ENCODE measurements around the gene CARD11.
A peak's percentile ranks its signal among the peaks of the same experiment; 100 is the strongest.

Gene CARD11

DNA sequence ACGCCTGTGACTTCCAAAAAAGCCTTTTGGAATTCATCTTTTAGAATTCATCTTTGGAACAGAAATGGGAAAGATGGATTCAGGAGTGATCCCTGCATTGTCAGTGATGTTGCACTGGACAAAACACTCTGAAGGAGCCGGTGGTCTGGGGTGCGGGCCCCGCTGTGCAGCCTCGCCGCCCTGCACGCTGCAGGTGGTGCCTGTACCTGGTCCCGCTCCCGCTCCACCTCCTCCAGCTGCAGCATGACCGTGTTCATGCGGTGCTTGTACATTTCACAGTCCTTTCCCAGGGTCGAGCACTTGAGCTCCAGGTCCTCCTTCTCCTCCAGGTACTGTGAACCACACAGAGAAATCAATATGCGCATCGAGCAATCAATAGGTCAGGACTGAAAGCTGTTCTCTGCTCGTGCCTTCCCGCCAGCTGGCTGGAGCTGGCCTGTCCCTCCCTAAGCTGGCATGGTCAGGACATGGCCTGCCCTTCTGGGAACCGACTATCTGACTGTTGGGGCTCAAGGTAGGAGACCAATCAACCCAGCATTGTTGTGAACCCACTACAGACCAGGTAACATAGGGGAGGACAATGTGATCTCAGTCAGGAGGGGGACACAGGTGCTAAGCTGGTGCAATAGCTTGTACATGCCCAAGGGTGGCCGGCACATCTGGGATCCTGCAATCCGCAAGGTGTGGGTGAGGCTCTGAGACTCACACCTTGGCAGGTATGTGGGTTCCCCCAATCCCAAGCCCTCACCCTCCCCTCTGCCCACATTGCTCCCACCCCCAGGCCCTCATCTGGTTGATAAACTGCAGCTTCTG lies 105.8 kb downstream of the CARD11 start:
- DNase-seq: no peak

DNA sequence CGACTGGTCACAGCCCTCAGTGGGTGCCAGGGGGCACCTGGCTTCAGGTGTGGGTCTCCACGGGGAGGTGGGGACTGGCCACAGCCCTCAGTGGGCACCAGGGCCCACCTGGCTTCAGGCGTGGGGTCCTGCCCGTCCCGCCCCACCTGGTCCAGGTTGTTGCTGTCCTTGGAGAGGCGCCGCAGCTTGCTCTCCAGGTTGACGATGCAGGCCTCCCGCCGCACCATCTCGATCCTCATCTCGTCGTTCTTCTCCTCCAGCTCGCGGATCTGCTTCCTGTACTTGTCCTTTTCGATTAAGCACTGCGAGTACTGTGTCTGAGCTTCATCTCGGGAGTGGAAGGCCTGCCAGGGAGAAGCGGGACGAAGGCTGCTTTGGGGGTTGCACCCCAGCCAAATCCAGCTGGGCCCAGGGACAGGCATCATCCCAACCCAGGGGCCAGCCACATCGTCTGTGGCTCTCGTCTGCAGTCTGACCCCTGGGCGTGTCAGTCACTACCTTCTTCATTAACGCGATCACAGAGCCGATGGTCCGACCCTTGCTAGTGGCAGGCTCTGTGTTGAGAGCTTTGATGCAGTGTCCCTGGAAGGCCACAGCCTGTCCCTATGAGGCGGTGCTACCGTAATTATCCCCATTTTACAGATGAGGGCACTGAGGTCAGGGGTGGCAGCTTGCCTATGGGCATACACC lies 106.6 kb downstream of the CARD11 start:
- no peak for DNase-seq

DNA sequence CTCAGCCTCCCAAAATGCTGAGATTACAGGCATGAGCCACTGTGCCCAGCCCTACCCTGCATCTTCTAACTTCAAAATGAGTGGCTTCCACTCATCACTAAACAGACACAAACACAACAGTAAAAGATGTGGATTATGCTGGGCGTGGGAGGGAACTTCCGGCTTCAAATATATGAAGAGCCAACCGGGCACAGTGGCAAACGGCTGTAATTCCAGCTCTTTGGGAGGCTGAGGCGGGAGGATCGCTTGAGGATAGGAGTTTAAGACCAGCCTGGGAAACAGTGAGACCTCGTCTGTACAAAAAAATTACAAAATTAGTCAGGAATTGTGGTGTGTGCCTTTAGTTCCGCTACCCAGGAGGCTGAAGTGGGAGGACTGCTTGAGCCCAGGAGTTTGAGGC lies 107.4 kb downstream of the CARD11 start:
- DNase-seq: no peak

DNA sequence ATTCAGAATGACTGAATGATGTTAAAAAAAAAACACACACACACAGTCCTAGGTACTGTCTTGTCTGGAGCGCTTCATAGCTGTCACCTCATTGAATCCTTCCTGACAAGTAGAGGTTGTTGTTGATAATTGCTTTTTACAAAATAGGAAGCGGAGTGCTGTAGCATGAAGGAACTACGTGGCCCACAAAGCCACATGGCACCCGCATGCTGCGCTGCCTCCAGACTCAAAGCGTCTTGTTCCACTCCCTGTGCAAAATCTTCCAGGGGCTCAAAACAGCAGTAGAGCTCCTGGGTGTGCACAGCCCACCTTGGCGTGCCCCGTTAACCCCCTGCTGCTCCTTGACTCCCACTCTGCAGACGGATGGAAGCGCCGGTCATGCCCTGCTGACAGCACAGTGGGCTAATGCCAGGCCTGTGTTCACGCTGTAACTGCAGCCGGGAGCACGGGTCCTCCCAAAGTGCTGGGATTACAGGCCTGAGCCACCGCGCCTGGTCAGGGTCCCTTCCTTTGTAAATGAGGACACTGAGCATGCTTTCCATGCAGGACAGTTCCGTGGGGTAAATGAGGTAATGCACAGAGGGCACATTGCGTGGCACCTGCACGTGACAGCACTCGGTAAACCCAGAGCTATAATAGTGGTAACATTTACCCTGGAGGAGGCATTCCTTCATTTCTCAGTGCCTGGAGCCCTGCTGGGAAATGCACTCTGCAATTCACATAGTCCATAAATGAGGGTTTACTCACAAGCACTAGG lies 108.5 kb downstream of the CARD11 start:
- DNase-seq: no peak

DNA sequence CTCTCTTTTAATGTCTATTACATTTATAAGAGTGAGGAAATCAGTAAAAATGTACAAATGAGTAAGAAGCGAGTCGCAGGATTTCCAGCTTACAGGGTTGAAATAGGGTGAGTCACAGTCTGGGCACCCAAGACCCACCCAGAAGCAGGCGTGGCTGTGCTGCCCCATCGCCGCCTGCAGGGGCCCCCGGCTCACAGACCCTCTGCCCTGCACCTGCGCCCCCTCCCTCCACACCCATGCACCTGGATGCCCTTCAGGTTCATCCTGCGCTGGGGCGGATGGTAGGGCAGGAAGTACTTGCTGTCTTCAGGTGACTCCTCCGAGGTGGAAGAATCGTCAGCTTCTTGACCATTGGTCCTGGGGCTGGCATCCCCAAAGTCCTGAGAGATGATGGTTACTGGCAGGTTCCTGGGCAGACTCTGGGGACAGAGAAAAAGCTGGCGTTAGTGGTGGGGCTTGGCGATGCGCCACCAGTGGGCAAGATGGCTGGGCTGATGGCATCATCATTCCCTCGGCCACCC lies 109.4 kb downstream of the CARD11 start:
- peak; percentile 56 for DNase-seq

DNA sequence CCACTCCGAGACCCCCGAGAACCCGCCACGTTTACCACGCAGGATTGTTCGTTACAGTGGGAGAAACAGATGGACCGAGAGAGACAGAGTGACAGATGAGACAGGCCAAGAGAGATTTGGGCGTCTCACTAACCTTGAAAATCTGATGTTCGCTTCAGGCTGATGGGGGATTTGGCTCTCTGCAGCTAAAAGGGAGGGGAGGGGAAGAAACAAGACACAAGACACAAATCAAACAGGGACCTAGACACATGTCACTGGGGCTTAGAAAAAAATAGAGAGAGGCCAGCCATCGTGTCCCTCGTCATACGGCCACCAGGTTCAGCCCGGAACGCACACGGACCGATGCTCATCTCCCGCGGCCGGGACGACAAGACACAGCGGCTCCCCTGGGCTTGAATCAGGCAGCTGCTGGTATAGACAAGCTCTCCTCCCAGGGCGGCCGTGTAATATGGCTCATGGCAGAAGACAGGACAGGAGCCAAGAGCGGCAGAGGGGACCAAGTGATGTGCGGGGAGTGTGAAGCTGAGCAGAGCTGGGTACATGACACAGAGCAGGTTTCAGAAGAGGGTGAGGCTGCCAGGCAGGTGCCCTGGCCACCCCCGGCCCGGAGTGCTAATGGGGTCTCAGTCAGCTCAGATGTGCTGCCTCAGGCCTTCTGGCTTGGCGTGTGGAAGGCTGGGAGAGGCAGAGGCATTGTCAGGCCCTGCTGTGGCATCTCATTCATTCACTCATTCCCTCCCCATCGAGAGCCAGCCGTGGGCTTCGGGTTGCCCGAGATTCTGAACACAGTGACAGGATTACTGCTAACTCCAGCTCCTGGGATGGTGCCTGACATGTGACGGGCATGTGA lies 111.0 kb downstream of the CARD11 start:
- no peak for DNase-seq

DNA sequence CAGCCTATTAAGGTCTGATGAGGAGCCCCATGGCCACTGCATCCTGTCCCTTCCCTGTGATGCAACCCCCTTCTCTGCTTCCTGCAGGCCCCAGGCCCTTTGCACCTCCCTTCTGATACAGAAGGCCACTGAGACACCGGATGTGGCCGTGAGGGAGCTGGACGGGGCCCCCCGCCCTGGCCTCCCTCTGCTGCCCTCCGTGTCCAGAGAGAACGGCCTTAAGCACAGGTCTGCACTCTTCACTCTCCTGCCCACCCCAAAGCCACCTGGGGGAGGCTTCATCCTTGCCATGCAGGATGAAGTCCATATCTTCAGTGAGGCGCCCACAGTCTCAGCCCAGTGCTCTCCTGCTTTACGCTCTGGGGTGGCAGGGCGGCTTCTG lies 112.6 kb downstream of the CARD11 start:
- DNase-seq: no peak

DNA sequence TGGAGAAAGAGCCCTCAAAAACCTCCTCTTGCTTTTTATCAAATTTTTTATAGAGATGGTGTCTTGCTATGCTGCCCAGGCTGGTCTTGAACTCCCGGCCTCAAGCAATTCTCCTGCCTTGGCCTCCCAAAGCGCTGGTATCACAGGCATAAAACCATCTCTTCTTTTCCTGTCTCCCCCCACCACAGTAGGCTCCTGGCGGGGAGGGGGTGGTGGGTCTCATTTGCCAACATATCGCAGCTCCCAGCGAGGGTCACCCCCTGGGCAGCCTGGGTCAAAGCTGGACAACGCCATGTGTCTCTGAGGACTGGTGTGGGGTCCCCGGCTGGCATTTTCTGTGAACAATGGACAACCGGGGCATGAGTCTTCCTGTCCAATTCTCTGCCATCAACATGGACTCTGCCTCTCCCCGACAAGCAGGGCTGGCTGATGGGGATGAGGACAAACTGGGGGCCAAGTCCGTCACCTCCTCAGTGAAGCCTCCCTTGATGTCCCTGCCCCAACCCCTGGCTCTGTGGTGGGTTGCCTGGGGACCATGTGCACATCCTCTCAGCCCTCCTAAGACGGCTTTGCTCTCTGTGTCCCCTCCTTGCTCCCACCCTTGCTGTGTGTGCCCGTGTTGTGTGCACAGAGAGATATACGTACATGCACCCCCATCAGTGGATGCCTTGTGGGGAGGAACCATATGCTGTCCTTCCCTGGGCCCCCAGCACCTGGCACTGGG lies 113.2 kb downstream of the CARD11 start:
- DNase-seq: no peak

DNA sequence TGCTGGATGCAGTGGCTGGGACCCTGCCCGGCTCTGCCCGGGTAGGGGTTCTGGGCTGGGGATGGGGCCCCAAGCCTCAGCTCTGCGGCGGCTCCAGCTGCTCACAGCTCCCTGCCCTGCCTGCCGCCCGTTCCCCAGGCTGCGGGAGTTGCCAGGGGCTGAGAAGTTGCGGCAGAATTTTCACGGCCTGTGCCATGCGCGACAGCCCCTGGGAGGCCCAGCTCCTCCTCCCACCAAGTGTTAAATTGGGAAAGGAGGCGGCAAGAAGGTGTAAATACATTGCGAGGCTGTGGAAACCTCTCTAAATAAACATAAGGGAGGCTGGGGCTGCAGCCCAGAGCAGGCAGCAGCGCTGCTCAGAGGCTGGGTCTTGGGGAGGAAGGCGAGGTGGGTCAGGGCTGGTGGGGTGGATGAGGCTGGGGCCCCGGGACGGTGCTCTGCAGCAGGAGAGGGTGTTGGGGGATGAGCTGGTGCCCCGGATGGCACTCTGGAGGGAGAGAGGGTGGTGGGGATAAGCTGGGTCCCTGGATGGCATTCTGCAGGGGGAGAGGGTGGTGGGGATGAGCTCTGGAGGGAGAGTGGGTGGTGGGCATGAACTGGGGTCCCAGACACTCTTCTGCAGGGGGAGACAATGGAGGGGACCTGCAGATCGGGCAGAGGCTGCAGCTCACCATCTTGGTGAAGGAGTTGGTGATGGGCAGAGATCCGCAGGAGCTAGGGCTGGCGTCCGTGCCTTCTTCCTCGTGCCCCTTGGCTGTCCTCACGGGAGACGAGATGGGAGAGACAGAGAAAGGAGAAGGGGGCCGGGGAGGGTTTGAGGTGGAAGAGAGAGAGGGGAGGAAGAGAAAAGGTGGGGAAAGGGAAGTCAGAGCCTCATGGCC lies 114.1 kb downstream of the CARD11 start:
- no peak for DNase-seq

DNA sequence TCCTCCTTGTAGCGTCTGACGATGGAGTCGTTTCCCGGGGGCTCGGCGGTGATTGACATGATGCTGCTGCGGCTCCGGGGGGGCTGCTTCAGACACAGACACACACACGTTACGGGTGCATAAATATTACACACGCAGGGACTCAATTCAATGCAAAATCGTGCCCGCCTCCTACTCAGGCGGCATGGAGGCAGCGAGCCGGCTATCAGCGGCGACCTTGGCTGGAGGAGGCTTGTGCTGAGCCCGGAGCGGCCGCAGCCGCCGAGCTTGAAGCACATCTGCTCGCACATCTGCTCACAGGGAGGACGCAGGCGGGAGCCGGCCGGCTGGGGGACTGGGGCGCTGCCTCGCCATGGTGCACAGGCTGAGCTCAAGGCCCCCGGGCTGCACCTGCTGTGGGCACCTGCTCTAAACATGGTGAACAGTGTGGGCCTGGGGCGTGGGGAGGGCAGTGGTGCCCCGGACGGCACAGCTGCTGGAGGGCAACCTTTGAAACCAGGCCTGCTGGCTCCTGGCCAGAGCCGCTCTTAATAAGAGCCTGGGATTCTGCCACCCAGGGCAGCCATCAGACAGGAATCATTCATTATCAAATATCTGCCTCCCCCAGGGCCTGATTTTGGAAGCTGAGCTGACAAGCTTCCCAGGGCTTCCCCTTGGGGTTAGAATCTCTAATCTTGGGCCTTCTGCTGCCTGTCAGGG lies 114.9 kb downstream of the CARD11 start:
- DNase-seq: no peak

DNA sequence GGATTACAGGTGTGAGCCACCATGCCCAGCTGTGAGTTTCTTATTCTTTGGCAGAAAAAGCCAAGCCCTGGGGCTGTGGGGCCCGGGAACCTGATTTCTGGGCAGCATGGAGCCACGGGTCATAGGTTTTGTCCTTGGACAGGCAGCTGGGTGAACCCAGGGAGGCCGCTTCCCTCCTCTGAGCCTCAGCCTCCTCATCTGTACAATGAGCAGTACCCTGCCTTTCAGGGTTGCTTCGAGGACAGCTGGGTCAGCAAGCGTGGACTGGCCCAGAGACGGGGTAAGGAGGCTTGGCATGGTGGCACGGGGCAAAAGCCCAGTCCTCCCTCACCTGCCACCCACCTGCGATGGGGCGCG lies 115.4 kb downstream of the CARD11 start:
- DNase-seq: no peak

DNA sequence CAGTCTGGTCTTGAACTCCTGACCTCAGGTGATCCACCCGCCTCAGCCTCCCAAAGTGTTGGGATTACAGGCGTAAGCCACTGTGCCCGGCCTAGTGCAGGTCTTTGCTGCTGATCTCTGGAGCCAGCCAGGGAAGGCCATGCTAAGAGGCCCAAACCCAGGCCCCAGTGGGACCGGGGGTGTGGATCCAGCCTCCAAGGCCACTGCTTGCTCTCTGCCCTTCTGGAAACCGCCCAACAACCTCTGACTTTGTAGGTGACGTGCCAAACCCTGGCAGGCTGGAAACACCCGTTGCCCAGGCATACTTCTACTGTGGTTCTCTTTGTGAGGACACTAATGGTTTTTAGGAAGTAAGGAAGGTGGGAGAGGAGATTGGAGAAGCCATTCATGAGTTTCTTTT lies 116.1 kb downstream of the CARD11 start:
- no peak for DNase-seq

DNA sequence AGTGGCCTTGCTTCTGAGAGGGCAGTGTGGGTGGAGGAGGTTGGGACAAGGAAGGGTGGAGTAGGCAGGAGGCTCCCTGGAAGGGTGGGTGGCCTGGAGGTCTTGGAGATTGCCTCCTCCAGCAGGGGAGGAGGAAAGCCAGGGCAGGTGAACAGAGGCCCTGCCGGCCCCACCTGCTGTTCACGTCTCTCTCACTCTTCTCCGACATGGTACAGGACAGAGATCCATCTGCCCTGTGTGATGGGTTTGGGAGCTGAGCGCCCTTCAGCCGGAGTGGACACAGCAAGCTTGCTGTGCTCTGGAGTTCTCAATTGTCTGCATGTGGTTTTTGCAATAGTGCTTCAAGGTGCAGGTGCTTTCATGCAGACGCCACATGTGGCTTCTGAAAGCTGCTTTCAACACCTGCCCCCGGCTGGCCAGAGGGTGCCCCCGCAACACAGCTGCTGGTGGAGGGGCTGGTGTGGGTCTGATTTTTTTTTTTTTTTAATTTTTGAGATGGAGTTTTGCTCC lies 116.7 kb downstream of the CARD11 start:
- no peak for DNase-seq

DNA sequence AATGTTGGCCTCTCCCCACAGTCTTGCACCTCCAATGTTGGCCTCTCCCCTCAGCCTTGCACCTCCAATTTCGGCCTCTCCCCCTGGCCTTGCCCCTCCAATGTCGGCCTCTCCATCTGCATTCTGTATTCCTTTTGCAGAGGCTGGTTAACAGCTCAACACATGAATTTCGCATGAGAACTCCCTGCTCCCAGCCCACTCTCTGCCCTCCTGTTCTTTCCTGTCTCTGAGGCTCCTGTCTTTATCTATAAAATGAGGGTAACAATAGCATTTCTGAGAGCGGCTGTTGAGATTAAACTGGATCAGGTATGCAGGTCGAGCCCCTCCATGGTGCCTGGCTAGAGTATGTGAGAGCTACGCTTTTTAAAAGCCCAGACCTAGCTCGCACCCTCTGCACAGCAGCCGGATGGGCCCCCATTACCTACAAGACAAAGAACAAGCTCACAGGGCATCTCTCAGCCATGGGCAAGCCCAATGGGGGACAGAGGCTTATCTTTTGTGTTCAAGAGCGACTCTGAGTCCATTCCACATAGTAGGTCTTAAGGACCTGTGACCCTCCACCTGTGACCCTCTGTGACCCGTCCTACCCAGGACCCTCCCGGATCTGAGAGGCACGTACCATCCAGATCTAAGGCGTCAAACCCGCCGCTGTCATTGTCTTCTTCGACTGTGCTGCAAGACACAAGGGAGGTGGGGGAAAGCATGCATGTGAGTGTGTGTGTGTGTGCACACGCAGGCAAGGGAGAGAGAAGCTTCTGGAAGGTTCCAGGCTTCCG lies 117.4 kb downstream of the CARD11 start:
- no peak for DNase-seq

DNA sequence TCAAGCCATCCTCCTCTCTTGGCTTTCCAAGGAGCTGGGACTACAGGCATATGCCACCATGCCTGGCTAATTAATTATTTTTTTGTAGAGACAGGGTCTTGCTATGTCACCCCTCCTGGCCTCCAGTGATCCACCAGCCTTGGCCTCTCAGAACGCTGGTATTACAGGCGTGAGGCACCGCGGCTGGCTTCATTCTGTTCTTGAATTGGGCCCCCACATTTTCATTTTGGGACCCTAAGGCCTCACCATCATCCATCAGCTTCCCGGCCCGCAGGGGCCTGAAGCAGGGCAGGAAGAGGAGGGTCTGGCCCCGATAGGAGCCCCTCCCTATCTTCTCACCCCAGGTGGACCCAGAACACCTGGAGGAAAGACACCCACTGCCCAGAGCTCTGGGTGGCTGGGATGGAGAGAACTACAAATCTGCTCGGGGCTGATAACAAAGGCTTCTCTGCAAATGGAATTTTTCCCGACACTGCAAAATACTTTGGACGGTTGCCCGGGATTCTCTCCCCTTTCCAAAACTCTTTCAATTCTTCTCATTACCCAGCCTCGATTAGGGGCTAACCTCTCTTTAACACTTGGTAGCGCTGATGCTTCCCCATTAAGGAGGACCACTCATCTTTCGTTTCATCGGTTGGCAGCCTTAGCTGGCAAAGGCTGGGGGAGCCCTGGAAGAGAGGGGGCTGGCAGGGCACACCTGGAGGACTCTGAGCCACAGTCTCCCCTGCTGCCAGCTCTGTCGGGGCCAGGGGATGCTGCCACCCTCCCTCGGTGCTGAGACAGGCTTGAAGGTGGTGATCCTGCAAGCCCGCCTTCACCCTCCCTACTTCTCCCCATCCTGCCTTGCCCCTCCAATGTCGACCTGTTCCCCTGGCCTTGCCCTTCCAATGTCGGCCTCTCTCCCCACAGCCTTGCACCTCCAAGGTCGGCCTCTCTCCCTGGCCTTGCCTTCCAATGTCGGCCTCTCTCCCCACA lies 118.5 kb downstream of the CARD11 start:
- no peak for DNase-seq

DNA sequence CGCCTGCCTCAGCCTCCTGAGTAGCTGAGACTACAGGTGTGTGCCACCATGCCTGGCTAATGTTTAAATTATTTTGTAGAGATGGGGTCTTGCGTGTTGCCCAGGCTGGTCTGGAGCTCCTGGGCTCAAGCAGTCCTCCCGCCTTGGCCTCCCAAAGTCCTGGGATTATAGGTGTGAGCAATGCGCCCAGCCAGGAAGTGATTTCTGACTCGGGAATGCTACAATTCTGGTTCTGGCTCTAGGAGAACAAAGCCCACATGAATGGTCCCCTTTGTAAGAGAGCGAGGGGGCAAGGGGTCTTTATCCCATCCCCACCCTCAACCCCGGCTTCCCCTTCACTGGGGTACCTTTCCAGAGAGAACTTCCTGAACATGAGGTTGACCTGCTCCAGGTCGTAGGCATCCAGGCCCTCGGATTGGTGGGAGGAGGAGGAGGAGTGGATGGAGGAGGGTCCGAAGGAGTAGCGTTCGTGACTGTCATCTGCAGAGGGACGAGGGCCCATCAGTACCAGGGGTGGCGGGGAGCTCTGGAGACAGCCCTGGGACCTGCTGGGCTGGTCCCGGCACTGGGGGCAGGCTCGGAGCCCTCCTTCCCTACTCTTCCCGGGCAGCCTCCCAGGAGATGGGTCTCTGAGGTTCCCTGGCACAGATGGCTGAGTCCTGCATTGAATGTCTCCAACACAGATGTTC lies 119.6 kb downstream of the CARD11 start:
- no peak for DNase-seq

DNA sequence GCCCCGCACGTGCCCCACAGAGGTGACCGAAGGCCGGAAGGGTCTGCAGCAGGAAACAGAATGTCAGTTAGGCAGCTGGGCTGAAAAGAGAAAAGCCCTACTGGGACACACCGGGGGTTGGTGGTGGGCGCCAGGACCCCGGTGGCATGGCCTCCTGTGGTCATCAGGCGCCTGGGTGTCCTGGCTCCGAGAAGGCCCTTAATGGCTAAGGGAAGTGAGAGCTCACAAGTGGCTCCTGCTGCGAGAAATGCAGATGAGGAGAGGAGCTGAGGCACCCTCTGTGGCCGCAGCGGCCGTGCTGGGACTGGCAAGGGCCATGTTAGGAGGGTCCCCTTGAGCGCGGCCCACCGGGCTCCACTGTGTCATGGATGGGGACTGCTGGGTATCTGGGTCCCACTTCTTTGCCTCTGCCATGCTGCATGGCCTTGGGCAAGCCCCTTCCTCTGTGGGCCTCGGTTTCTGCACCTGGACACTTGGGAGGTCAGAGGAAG lies 120.3 kb downstream of the CARD11 start:
- DNase-seq: no peak
